Adipose tissue (tissue), 3 donors: ENCODE data around the gene CD99. TPM values are rescaled to one million over a fixed set of nuclear protein-coding genes. Genes with fewer than 3 reads are reported as not detected.

Source experiments
- H3K27ac ChIP-seq: one replicate; pipeline ENCODE4 v1.5.1; 2013; ENCODE audit warnings: low read depth, low read length
- WGBS, 3 donors: extraction: QIAGEN DNeasy Blood & Tissue Kit; methylation state at CpG; one replicate each; pipeline ENCODE4 v1.1.7; 2013; 5-methylcytosine and 5-hydroxymethylcytosine counted together
- polyA plus RNA-seq, 3 donors: library from polyadenylated mRNA; stranded (reverse); fragments of 200-250 nt; gene quantifications; one replicate each; pipeline ENCODE4 v1.2.3, GENCODE V29; 2013
- donor health status: healthy with polysubstance abuse.
- donor health status: Bipolar disorder and iron deficiency.
- donor health status: healthy.

The CD99 gene
- polyA plus RNA-seq, 3 donors: 150 to 408 (median 284) TPM

DNA sequence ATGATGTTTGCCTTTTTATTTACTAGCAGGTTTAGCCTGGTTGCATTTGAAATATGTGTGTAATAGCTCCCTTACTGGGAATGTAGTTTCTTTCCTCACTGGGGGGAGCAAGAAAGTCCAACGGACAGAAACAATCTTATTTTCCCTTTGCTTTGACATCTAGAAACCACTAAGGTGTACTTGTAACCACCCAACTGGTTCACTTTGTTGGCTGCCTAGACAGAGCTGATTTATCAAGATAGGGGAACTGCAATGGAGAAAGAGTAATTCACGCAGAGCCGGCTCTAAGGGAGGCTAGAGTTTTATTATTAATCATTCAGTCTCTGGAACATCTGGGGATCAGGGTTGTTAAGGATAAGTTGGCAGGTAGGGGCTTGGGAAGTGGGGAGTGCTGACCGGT is 91.1 kb downstream of the CD99 start:
- WGBS, 3 donors: 55 to 60% (median 59%) methylated on average over 3 to 4 of the region's 4 CpGs
- H3K27ac ChIP-seq: no peak overlapping the region

DNA sequence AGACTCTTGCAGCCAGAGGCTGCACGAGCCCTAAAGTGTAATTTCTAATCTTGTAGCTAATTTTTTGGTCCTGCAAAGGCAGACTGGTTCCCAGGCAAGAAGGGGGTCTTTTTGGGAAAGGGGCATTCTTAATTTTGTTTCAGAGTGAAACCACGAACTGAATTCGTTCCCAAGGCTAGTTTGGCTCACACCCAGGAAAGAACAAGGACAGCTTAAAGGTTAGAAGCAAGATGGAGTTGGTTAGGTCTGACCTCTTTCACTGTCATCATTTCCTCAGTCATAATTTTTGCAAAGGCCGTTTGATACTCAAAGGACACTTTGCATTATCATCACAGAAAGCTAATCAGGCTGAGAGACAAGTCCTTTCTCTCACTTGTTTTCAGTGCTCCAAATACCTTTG is 91.7 kb downstream of the CD99 start:
- WGBS, 3 donors: 55 to 70% (median 65%) methylated on average over 4 of the region's 4 CpGs
- H3K27ac ChIP-seq: no peak overlapping the region

DNA sequence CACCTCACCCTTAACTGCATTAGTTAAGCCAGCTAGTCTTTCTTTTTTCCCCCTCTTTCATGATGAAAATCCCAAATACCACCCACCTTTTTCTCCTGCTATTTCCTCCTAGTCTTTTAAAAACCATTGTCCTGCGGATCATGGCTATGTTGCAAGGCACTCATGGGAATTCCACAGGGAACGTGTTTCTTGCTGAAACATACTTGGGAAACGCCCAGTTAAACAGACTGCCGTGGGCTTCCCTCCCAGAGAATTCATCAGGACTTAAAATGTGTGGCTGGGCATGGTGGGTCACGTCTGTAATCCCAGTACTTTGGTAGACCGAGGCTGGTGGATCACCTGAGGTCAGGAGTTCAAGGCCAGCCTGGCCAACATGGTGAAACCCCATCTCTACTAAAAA is 92.9 kb downstream of the CD99 start:
- WGBS, 3 donors: 52 to 73% (median 58%) methylated on average over 6 of the region's 6 CpGs
- no peak overlapping the region for H3K27ac ChIP-seq

DNA sequence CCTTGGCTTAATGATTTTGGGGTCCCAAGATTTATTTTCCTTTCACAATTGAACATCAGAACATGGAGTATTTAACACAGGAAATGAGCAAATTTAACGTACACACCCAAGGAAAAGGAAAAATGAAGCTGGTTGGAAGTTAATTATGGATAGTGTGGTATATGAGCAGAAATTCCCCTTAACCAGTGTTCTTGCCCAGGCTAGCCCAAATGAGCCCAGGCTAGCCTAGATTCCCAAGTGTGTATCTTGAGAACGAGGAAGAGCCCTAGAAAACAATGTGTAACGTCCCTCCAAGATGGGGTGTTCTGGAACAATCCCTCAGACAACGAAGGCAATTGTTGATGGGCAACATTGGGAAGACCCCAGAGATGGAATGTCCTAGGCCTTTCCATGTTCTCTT is 94.4 kb downstream of the CD99 start:
- H3K27ac ChIP-seq: no peak overlapping the region
- WGBS, 3 donors: 82 to 88% (median 83%) methylated on average over 4 of the region's 4 CpGs

DNA sequence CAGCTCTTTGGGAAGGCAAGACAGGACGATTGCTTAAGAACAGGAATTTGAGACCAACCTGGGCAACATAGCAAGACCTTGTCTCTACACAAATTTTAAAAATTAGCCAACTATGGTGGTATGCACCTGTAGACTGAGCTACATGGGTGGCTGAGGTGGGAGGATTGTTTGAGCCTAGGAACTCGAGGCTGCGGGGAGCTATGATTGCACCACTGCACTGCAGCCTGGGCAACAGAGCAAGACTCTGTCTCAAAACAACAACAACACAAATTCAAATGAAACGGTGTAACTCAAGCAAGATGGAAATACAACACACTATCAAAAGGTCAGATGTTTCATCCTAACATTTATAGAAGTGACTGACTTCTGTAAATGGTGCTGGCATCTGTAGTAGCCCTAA is 97.9 kb downstream of the CD99 start:
- WGBS, 3 donors: 79 to 86% (median 84%) methylated on average over 4 of the region's 4 CpGs
- no peak overlapping the region for H3K27ac ChIP-seq

DNA sequence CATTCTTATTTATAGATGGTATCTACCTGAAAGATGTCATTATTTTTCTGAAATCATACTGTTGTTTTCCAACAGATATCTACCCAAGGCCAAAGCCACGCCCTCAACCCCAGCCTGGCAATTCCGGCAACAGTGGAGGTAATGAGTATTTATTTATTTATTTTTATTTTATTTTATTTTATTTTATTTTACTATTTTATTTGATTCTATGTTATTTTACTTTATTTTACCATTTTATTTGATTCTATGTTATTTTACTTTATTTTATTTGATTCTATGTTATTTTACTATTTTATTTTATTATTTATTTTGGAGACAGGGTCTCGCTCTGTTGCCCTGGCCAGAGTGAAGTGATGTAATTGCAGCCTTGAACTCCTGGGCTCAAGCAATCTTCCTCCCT is 98.5 kb downstream of the CD99 start:
- no peak overlapping the region for H3K27ac ChIP-seq
- whole genome bisulfite sequencing, 3 donors: 84 to 95% (median 90%) methylated on average over 3 of the region's 3 CpGs

Other genes with a start within 250 kb of the CD99 start
- gene DHRSX, start 190.3 kb upstream of the CD99 start, polyA plus RNA-seq: 10 to 100 TPM in 2 of 3 donors, 1 to 10 TPM in 1; 9.0 to 22.4 (median 16.5) TPM
- 10 to 100 TPM; 16.5 to 27.9 (median 20.5) TPM for gene ZBED1, start 190.3 kb upstream of the CD99 start, polyA plus RNA-seq
- gene XG, start 60.7 kb downstream of the CD99 start, polyA plus RNA-seq: 1 to 10 TPM in 1 of 3 donors, under 1 TPM in 2; 0.08 to 1.7 (median 0.28) TPM
- gene GYG2, start 137.6 kb downstream of the CD99 start, polyA plus RNA-seq: 100 to 1,000 TPM in 1 of 3 donors, 10 to 100 TPM in 2; 13.6 to 441 (median 34.3) TPM
- 10 to 100 TPM in 2 of 3 donors, 1 to 10 TPM in 1; 5.4 to 22.1 (median 17.9) TPM for gene ARSD, start 238.0 kb downstream of the CD99 start, polyA plus RNA-seq